ENCODE data around the gene LIPJ. TPM values are rescaled to one million over a fixed set of nuclear protein-coding genes. Genes with fewer than 3 reads are reported as not detected.

LIPJ gene
- total RNA-seq, 1 experiment from 2014 or later = not detected

DNA sequence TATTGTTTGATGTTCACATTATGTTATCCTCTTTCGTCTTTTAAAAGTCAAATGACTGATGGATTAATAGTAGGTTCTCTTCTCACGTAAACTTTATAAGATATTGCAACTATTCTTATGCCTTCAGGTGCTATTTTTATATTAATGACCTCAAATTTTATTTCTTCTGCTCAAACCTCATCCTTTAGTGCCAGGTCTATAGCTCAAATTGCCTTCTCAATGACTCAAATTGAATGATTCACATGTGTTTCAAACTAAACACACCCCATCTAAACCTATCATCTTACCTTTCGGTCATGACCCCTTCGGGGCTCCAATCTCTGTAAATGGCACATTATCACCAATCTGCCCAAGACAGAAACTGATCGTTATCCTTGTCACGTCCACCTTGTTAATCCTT lies 55.6 kb downstream of the LIPJ start:
- Histone ChIP-seq H3K79me2 (ENCODE audit: low read length) (no peaks in the 10 kb centered on the region), H3K9ac (ENCODE audit: low read length) (no peak overlapping the region), H3K4me3 (ENCODE audit: low read length) (no peak overlapping the region), H3K27ac (ENCODE audit: low read length) (no peak overlapping the region), H2AFZ (ENCODE audit: low read length) (no peak overlapping the region), H3K36me3 (ENCODE audit: insufficient read depth, low read length) (no peaks in the 10 kb centered on the region), H3K9me3 (ENCODE audit: low read length) (no peaks in the 10 kb centered on the region), H3K9me2 (replicated peaks; ENCODE audit: insufficient read depth, low read length) (no peaks in the 10 kb centered on the region), H3K4me1 (ENCODE audit: low read length) (no peaks in the 10 kb centered on the region), H4K20me1 (ENCODE audit: insufficient read depth, low read depth, low read length) (no peaks in the 10 kb centered on the region), H3K4me2 (ENCODE audit: low read depth, low read length, poor library complexity, severe bottlenecking) (no peak overlapping the region), H3K27me3 (ENCODE audit: low read length) (no peaks in the 10 kb centered on the region)
- DNase-seq = no peak

DNA sequence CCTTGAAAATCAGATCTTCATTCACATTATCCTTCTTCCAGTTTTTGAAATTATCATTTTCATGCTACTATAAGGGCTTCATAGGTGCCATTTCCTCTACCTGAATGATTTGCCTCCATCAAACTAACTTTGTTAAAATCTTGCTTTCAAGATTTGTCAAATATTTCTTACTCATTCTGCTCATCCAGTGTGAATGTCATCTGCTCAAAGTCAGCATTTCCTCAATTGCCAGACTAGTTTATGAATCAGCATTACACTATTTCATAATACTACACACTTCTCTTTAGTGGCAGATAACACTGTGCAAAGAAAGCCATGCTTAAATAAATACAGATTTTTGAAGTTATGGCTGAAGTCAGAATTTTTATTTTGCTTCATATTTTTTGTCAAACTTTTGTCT lies 56.4 kb downstream of the LIPJ start:
- Histone ChIP-seq H3K9ac (ENCODE audit: low read length) (no peak overlapping the region), H3K4me2 (ENCODE audit: low read depth, low read length, poor library complexity, severe bottlenecking) (no peak overlapping the region), H4K20me1 (ENCODE audit: insufficient read depth, low read depth, low read length) (no peaks in the 10 kb centered on the region), H3K4me3 (ENCODE audit: low read length) (no peak overlapping the region), H3K27ac (ENCODE audit: low read length) (no peak overlapping the region), H3K4me1 (ENCODE audit: low read length) (no peaks in the 10 kb centered on the region), H3K27me3 (ENCODE audit: low read length) (no peaks in the 10 kb centered on the region), H2AFZ (ENCODE audit: low read length) (no peak overlapping the region), H3K36me3 (ENCODE audit: insufficient read depth, low read length) (no peaks in the 10 kb centered on the region), H3K79me2 (ENCODE audit: low read length) (no peaks in the 10 kb centered on the region), H3K9me2 (replicated peaks; ENCODE audit: insufficient read depth, low read length) (no peaks in the 10 kb centered on the region), H3K9me3 (ENCODE audit: low read length) (no peaks in the 10 kb centered on the region)
- no peak for DNase-seq

DNA sequence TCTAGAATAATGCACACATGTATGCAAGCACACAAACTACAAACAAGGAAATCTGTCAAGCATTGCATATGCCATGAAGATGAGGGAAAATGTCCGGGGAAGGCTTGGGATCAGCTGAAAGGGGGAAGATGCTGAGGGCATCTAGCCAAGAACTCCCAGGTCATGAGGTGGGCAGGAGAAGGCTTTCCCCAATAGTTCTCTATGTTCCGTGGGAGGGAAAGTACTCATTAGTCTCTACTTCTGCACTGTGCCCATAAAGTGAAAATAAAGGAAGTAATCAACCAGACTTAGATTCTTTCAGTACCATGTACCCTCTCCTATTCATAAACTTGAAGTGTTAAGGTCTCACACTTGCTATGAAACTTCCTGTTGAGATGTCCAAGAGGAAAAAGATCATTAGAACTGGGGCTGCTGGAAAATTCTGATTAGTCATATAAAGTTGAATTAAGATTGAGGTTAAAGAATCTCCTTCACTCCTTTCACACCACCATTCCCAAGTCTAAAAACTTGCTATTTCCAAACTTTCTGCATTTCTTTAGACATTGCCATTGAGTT lies 60.6 kb downstream of the LIPJ start:
- H3K9me3 ChIP-seq (ENCODE audit: low read length) = no peaks in the 10 kb centered on the region
- no peaks in the 10 kb centered on the region for H3K9me2 ChIP-seq (replicated peaks; ENCODE audit: insufficient read depth, low read length)
- no peaks in the 10 kb centered on the region for H3K79me2 ChIP-seq (ENCODE audit: low read length)
- H4K20me1 ChIP-seq (ENCODE audit: insufficient read depth, low read depth, low read length) = no peaks in the 10 kb centered on the region
- no peaks in the 10 kb centered on the region for H3K36me3 ChIP-seq (ENCODE audit: insufficient read depth, low read length)
- H3K4me2 ChIP-seq (ENCODE audit: low read depth, low read length, poor library complexity, severe bottlenecking) = no peak overlapping the region
- H3K4me1 ChIP-seq (ENCODE audit: low read length) = no peaks in the 10 kb centered on the region
- no peak overlapping the region for H2AFZ ChIP-seq (ENCODE audit: low read length)
- H3K9ac ChIP-seq (ENCODE audit: low read length) = no peak overlapping the region
- no peak overlapping the region for H3K4me3 ChIP-seq (ENCODE audit: low read length)
- no peaks in the 10 kb centered on the region for H3K27me3 ChIP-seq (ENCODE audit: low read length)
- H3K27ac ChIP-seq (ENCODE audit: low read length) = no peak overlapping the region
- DNase-seq = no peak

DNA sequence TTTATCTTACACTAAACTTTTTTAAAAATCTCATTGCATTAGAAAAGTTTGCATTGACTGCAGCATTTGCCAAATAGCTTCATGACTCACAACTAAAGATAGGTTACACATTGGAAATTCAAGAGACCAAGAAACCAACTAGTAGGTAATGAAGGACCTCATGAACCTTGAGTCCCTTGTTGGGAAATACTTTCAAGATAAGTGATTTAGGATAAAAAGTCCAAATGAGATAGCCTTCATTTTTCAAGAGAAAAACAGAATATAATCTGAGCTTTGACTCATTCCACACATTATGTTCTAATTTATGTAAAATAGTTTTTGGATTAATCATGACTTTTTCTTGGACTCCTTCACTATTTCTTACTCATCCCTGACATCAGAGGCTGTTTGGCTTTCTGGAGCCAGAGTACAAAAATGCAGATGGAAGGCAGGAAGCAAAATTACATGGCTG lies 64.6 kb downstream of the LIPJ start:
- Histone ChIP-seq H3K9ac (ENCODE audit: low read length) (no peak overlapping the region), H3K27me3 (ENCODE audit: low read length) (no peaks in the 10 kb centered on the region), H3K9me3 (ENCODE audit: low read length) (no peaks in the 10 kb centered on the region), H3K27ac (ENCODE audit: low read length) (no peak overlapping the region), H2AFZ (ENCODE audit: low read length) (no peak overlapping the region), H4K20me1 (ENCODE audit: insufficient read depth, low read depth, low read length) (no peaks in the 10 kb centered on the region), H3K9me2 (replicated peaks; ENCODE audit: insufficient read depth, low read length) (no peaks in the 10 kb centered on the region), H3K4me3 (ENCODE audit: low read length) (no peak overlapping the region), H3K4me2 (ENCODE audit: low read depth, low read length, poor library complexity, severe bottlenecking) (no peak overlapping the region), H3K36me3 (ENCODE audit: insufficient read depth, low read length) (no peaks in the 10 kb centered on the region), H3K79me2 (ENCODE audit: low read length) (no peaks in the 10 kb centered on the region), H3K4me1 (ENCODE audit: low read length) (no peaks in the 10 kb centered on the region)
- no peak for DNase-seq

DNA sequence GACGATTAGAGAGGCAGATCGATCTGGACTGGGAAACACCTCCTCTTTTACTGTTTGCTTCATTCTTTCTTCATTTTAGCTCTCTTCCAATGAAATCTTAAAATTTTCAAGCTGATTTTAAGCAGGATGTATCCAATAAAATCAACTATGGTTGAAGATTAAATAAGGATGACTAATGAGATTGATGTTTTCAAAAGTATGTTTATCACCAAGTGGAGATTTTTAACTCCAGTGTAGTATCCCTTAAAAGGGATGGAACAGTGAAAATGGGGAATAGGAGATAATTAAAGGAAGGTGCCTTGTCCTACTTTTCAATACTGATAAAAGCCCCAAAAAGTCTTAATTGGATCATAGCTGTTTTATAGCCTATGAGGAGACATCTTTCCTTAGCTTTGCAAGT lies 66.1 kb downstream of the LIPJ start:
- Histone ChIP-seq H3K9me2 (replicated peaks; ENCODE audit: insufficient read depth, low read length) (no peaks in the 10 kb centered on the region), H2AFZ (ENCODE audit: low read length) (no peak overlapping the region), H3K4me2 (ENCODE audit: low read depth, low read length, poor library complexity, severe bottlenecking) (no peak overlapping the region), H3K36me3 (ENCODE audit: insufficient read depth, low read length) (no peaks in the 10 kb centered on the region), H3K27ac (ENCODE audit: low read length) (no peak overlapping the region), H4K20me1 (ENCODE audit: insufficient read depth, low read depth, low read length) (no peaks in the 10 kb centered on the region), H3K79me2 (ENCODE audit: low read length) (no peaks in the 10 kb centered on the region), H3K4me1 (ENCODE audit: low read length) (no peaks in the 10 kb centered on the region), H3K4me3 (ENCODE audit: low read length) (no peak overlapping the region), H3K27me3 (ENCODE audit: low read length) (no peaks in the 10 kb centered on the region), H3K9ac (ENCODE audit: low read length) (no peak overlapping the region), H3K9me3 (ENCODE audit: low read length) (no peaks in the 10 kb centered on the region)
- no peak for DNase-seq

Small RNAs within 50 kb of the gene (small RNA-seq; reads per million reads assigned to genes)
- gene RF00019 = not detected

Other genes with a start within 250 kb of the LIPJ start
- not detected in 2 replicates for gene RNLS, start 3.4 kb upstream of the LIPJ start, total RNA-seq (2014; rRNA removed; shearing (Covaris generic); ENCODE audit: low replicate concordance)
- 0.22 TPM in 1 of 2 replicates, not detected in the other for gene LIPF, start 77.7 kb downstream of the LIPJ start, total RNA-seq (2014; rRNA removed; shearing (Covaris generic); ENCODE audit: low replicate concordance)
- not detected in 2 replicates for gene LIPK, start 119.5 kb downstream of the LIPJ start, total RNA-seq (2014; rRNA removed; shearing (Covaris generic); ENCODE audit: low replicate concordance)
- gene LIPN, start 173.3 kb downstream of the LIPJ start, total RNA-seq (2014; rRNA removed; shearing (Covaris generic); ENCODE audit: low replicate concordance) = not detected in 2 replicates
- not detected in 2 replicates for gene LIPM, start 216.0 kb downstream of the LIPJ start, total RNA-seq (2014; rRNA removed; shearing (Covaris generic); ENCODE audit: low replicate concordance)